ENCODE measurements around the gene PJA2.
"Not testable (repeated sequence)": the region's sequence is repeated elsewhere in the genome, so short reads cannot be mapped to it uniquely, and the experiment has no call there.

The PJA2 gene

GRCh38 chr5:109310315-109310714, 99.5 kb downstream of the PJA2 start:
- Mint-ChIP-seq H3K9me3 (no peaks in the 10 kb centered on the region), H3K36me3 (peaks cover 3% of the 10 kb centered on the region), H3K27ac (no peak overlapping the region), H3K4me1 (no peaks in the 10 kb centered on the region), H3K4me3 (no peak overlapping the region), H3K27me3 (no peaks in the 10 kb centered on the region)

GRCh38 chr5:109309326-109310063, 100.3 kb downstream of the PJA2 start:
- Mint-ChIP-seq H3K27me3 (no peaks in the 10 kb centered on the region), H3K4me3 (no peak overlapping the region), H3K4me1 (no peaks in the 10 kb centered on the region), H3K27ac (no peak overlapping the region), H3K36me3 (peaks cover 3% of the 10 kb centered on the region), H3K9me3 (no peaks in the 10 kb centered on the region)

GRCh38 chr5:109307951-109308350, 101.8 kb downstream of the PJA2 start:
- Mint-ChIP-seq H3K36me3 (peaks cover 3% of the 10 kb centered on the region), H3K9me3 (no peaks in the 10 kb centered on the region), H3K27me3 (no peaks in the 10 kb centered on the region), H3K4me3 (no peak overlapping the region), H3K27ac (no peak overlapping the region), H3K4me1 (no peaks in the 10 kb centered on the region)

- Mint-ChIP-seq H3K36me3 (peaks cover 3% of the 10 kb centered on the region), H3K4me3 (no peak overlapping the region), H3K27ac (no peak overlapping the region), H3K27me3 (no peaks in the 10 kb centered on the region), H3K4me1 (no peaks in the 10 kb centered on the region), H3K9me3 (no peaks in the 10 kb centered on the region)
These were observed 102.3 kb downstream of the PJA2 start for GRCh38 chr5:109307456-109307855.

- Mint-ChIP-seq H3K36me3 (no peaks in the 10 kb centered on the region), H3K27me3 (no peaks in the 10 kb centered on the region), H3K4me1 (no peaks in the 10 kb centered on the region), H3K4me3 (no peak overlapping the region), H3K9me3 (no peaks in the 10 kb centered on the region), H3K27ac (no peak overlapping the region)
These were observed 104.4 kb downstream of the PJA2 start for GRCh38 chr5:109305352-109305751.

- H3K4me1 Mint-ChIP-seq: no peaks in the 10 kb centered on the region
- no peaks in the 10 kb centered on the region for H3K27me3 Mint-ChIP-seq
- no peak overlapping the region for H3K27ac Mint-ChIP-seq
- no peak overlapping the region for H3K4me3 Mint-ChIP-seq
- no peaks in the 10 kb centered on the region for H3K9me3 Mint-ChIP-seq
- no peaks in the 10 kb centered on the region for H3K36me3 Mint-ChIP-seq
These were observed 105.5 kb downstream of the PJA2 start for GRCh38 chr5:109304309-109304708.

GRCh38 chr5:109300367-109300766, 109.4 kb downstream of the PJA2 start:
- H3K4me3 Mint-ChIP-seq: no peak overlapping the region
- no peaks in the 10 kb centered on the region for H3K4me1 Mint-ChIP-seq
- H3K27me3 Mint-ChIP-seq: no peaks in the 10 kb centered on the region
- no peak overlapping the region for H3K27ac Mint-ChIP-seq
- no peaks in the 10 kb centered on the region for H3K9me3 Mint-ChIP-seq
- peaks cover under 1% of the 10 kb centered on the region for H3K36me3 Mint-ChIP-seq

GRCh38 chr5:109299557-109299956, 110.2 kb downstream of the PJA2 start:
- no peak overlapping the region for H3K4me3 Mint-ChIP-seq
- H3K36me3 Mint-ChIP-seq: peaks cover 7% of the 10 kb centered on the region
- no peaks in the 10 kb centered on the region for H3K4me1 Mint-ChIP-seq

GRCh38 chr5:109298794-109299193, 111.0 kb downstream of the PJA2 start:
- H3K27ac Mint-ChIP-seq: no peak overlapping the region
- peaks cover 10% of the 10 kb centered on the region for H3K36me3 Mint-ChIP-seq
- no peaks in the 10 kb centered on the region for H3K4me1 Mint-ChIP-seq
- H3K9me3 Mint-ChIP-seq: peaks cover 9% of the 10 kb centered on the region
- H3K4me3 Mint-ChIP-seq: no peak overlapping the region
- no peaks in the 10 kb centered on the region for H3K27me3 Mint-ChIP-seq

More at GRCh38 chr5:109299557-109299956, 110.2 kb downstream of the PJA2 start:
- no peak overlapping the region for H3K27ac Mint-ChIP-seq
- peaks cover 7% of the 10 kb centered on the region for H3K9me3 Mint-ChIP-seq
- no peaks in the 10 kb centered on the region for H3K27me3 Mint-ChIP-seq

GRCh38 chr5:109297900-109298299, 111.9 kb downstream of the PJA2 start:
- peaks cover 15% of the 10 kb centered on the region for H3K36me3 Mint-ChIP-seq

GRCh38 chr5:109291090-109291489, 118.7 kb downstream of the PJA2 start:
- Mint-ChIP-seq H3K4me3 (no peak overlapping the region), H3K9me3 (peaks cover 18% of the 10 kb centered on the region), H3K27ac (no peak overlapping the region), H3K36me3 (peaks cover 45% of the 10 kb centered on the region), H3K4me1 (no peaks in the 10 kb centered on the region), H3K27me3 (no peaks in the 10 kb centered on the region)

More at GRCh38 chr5:109297900-109298299, 111.9 kb downstream of the PJA2 start:
- Mint-ChIP-seq H3K9me3 (peaks cover 10% of the 10 kb centered on the region), H3K4me1 (no peaks in the 10 kb centered on the region), H3K27ac (no peak overlapping the region), H3K4me3 (no peak overlapping the region), H3K27me3 (no peaks in the 10 kb centered on the region)

- Mint-ChIP-seq H3K27me3 (no peaks in the 10 kb centered on the region), H3K27ac (no peak overlapping the region), H3K9me3 (peaks cover 27% of the 10 kb centered on the region), H3K36me3 (peaks cover 51% of the 10 kb centered on the region), H3K4me3 (no peak overlapping the region), H3K4me1 (no peaks in the 10 kb centered on the region)
These were observed 119.5 kb downstream of the PJA2 start for GRCh38 chr5:109290231-109290630.

GRCh38 chr5:109286628-109287027, 123.1 kb downstream of the PJA2 start:
- Mint-ChIP-seq H3K9me3 (peaks cover 28% of the 10 kb centered on the region), H3K36me3 (peaks cover 52% of the 10 kb centered on the region)
- not testable (repeated sequence) for H3K27me3 Mint-ChIP-seq, H3K4me1 Mint-ChIP-seq, H3K27ac Mint-ChIP-seq, H3K4me3 Mint-ChIP-seq
